HG03095 (cell line): ENCODE data around the gene TRNAU1AP.
"Not testable (repeated sequence)": the region's sequence is repeated elsewhere in the genome, so short reads cannot be mapped to it uniquely, and the experiment has no call there.

ENCODE experiments used
- ATAC-seq: cut with Tn5 transposase; IDR thresholded peaks from one replicate; pipeline ENCODE4 v1.9.1; 2021; ENCODE audit warnings: moderate library complexity; ENCODE audit not compliant: unreplicated experiment

TRNAU1AP gene

DNA sequence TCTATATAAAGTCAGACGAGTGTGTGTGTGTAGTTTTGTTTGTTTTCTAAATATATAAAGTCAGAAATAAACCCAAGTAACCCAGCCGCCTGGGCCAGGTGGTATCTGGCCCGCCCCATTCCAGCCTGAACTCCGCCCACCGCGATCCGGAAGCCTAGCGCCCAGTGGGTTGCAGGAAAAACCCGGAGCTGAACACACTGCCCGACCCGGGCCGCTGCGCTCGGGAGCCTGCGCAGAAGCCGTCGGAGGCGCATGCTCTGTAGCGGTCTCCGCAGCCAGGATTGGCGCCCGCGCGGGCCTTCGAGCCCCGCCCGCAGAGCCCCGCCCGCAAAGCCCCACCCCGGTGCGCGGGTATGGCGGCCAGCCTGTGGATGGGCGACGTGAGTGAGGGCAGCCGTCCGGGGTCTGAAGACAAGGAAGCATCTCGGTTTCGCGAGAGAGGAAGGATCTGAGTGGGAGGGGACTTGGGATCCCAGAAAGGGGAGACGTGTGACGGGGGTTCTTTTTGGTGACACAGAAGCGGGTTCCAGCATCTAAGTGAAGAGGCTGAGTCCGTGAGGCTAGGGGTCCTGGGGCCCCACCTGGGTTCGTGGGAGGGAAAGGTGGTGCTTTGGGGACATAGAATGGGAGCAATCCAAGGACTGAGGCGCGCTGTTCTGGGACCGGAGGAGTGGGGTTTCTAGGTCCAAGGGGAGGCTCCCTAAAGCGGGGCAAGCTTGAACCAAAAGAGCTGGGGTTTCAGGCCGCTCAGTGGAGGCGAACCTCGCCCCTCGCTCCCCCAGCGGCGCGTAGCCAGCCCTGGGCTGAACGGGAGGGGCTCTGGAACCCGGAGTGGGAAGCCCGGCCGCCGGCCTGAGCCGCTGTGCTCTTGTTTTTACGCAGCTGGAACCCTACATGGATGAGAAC lies at the start of gene TRNAU1AP:
TRNAU1AP (plus strand) TSS at position 328 of the 906 bp plus-strand sequence; CDS start at position 354, 26 bp downstream.
- peak; percentile 77 for ATAC-seq

DNA sequence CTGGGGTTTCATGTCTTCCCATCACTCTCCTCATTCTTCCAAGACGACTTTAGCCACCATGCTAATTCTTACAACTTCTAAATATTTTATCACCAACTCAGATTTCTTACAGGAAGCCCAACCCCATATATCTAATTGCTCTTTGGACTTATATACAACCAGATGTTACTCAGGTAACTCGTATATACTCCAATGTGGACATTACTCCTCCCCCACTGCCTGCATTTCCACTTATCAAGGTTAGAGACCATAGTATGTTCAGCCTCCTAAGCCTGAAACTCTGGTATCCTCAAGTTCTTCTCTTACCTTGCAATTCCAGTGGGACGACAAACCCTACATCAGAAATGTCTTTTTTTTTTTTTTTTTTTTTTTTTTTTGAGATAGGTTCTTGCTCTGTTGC lies 49.8 kb upstream of the TRNAU1AP start:
- ATAC-seq: no peak

DNA sequence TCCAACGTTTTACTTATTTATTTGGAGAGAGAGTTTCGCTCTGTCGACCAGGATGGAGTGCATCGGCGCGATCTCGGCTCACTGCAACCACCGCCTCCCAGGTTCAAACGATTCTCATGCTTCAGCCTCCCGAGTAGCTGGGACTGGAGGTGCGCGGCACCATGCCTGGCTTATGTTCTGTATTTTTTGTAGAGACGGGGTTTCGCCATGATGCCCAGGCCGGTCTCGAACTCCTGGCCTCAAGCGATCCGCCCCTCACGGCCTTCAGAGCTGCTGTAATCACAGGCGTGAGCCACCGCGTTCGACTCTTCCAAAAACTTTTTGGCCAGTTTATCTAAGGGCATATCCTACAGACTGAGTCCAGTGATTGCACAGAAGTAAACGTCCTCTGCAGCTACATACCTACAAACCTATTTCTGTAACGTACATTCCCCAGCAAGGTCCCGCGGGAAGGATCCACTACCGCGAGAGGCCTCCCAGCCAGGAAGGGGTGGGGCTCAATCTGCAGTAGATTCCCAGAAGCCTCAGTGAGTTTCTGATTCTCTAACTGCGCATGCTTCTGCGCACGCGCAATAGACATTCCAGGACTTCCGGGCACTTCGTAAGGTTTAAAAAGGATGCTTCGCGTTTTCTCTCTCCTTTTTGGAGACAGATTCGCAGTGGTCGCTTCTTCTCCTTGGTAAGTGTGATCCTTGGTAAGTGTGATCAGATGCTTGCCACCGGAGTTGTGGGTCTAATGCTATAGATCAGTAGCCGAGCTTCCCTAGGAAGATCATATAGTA lies 47.3 kb upstream of the TRNAU1AP start, which contains the start of gene RCC1:
RCC1 (plus strand) TSS at position 638 of the 782 bp plus-strand sequence. CDS start 23,824 bp downstream, outside the sequence.
- ATAC-seq: peak; percentile 74

DNA sequence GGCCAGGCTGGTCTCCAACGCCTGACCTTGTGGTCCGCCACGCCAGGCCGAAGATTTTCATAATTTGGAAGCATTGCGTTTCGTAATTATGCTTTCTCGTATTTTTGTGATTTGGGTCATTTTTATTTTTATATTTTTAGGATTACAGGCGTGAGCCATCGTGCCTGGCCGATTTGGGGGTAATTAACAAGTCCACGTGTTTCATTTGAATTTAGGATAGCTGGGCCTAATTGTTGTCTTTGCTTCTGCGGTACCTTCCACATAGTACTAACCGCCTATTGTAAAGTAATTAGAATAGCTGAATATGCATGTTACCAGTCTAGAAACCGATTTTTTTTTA lies 46.0 kb upstream of the TRNAU1AP start:
- no peak for ATAC-seq

DNA sequence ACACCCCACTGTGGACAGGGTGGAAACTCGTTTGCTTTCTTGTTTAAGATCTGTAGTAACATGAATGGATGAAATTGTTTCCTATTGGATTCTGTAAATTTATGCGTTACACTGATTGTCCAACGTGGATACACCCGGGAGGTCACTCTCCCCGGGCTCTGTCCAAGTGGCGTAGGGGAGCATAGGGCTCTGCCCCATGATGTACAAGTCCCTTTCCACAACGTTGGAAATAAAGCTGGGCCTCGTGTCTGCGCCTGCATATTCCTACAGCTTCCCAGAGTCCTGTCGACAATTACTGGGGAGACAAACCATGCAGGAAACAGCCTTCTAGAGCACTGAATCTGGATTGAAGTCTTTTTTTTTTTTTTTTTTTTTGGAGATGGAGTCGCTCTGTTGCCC lies 45.6 kb upstream of the TRNAU1AP start:
- no peak for ATAC-seq

DNA sequence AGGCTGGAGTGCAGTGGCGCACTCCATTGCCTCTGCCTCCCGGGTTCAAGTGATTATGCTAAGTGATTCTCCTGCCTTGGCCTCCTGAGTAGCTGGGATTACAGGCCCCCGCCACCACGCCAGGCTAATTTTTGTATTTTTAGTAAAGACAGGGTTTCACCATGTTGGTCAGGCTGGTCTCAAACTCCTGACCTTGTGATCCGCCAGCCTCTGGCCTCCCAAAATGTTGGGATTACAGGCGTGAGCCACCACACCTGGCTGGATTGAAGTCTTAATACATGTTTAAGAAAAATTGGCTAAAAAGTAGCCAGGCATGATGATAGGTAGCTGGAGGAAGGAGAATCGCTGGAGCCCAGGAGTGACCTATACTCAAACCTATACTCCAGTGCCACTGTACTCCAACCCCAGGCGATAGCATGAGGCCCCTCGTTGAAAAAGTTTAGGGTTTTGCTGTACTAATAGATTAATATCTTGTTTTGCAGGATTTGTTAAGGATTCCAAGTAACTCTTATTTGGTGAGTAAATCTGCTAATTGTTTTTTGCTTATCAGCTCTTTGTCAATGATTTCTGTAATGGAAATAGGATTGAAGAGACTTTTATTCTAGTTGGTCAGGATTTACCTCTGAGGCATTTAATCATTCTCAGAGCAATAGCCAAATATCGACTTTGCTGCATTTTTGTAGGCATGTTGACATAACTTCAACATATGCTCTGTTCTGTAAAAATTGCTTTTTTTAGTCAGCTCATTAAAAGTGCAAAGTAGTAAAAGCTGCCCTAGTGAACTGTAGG lies 45.0 kb upstream of the TRNAU1AP start:
- no peak for ATAC-seq

DNA sequence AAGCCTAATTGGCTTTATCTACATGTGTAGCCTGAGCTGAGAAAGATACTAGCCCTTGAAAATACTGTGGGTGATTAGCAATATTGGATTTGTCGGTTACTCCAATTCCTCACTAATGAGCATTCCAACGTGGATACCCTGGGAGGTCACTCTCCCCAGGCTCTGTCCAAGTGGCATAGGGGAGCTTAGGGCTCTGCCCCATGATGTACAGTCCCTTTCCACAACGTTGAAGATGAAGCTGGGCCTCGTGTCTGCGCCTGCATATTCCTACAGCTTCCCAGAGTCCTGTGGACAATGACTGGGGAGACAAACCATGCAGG lies 44.5 kb upstream of the TRNAU1AP start:
- ATAC-seq: no peak

DNA sequence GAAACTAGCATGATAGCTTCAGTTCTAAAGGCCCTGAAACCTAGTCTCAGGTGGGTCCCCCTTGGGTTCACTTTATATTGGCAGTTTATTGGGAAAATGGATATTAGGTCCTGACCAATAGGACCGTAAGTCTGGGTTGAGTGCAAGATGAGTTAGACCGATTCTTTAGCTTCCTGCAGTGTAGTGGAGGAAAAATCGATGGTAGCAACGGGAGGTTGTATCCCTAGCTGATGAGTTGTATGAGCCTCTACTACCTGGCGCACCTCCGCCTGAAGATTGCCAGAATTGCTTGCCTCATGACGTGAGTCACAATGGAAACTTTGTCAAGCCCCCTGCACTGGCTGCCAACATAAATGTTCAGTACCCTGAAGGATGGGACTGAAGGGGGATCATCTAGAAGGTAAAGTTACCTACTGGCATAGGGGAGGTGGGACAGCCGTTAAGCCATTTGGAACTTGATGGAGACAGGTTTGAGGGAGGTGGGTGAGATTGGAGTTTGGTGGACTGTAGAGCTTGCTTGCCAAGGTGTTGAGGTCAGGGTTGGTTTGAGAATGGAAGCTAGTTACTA lies 43.1 kb upstream of the TRNAU1AP start:
- ATAC-seq: no peak

DNA sequence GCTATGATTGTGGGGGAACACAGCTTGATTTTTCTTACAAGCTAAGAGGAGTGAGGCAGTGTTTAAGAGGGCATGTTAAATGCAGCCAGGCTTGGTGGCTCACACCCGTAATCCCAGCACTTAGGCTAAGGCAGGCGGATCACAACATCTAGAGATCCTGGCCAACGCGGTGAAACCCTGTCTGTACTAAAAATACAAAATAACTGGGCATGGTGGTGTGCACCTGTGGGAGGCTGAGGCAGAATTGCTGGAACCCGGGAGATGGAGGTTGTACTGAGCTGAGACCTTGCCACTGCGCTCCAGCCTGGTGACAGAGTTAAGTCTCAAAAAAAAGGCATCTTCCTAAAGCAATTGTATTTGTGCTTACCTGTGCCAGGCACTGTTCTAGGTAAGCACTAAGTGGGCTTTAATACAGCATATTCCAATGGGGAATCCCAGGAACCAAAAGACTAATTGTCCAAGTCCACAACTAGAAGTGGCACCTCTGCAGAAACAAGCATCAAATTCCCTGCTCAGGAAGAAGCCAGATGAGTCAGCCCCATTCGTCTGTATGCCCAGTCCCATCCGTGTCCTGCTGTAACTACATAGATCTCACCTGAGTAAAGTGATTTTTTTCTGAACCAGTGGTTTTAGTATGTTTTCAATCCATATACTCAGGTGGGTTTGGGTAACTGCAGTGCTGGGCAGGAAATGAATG lies 42.5 kb upstream of the TRNAU1AP start:
- ATAC-seq: no peak

DNA sequence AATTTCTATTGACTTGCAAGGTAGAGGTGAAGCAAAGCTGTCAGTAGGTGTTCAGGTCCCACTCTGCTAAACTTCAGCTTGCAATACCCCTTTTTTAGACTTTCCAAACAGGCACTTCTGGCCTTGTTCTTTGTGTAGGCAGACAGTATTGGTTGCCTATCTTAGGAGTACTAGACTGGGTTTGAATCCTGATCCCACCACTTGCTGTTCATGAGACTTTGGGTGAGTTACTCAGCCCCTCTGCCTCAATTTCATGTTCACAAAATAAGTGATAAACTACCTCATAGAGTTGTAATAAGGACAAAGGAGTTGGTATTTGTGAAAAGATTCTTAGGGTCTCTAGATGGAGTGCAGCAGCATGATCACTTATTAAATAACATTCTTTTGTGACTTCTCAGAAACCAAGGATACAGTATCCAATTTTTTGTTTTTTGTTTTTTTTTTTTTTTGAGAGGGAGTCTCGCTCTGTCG lies 41.9 kb upstream of the TRNAU1AP start:
- ATAC-seq: no peak

DNA sequence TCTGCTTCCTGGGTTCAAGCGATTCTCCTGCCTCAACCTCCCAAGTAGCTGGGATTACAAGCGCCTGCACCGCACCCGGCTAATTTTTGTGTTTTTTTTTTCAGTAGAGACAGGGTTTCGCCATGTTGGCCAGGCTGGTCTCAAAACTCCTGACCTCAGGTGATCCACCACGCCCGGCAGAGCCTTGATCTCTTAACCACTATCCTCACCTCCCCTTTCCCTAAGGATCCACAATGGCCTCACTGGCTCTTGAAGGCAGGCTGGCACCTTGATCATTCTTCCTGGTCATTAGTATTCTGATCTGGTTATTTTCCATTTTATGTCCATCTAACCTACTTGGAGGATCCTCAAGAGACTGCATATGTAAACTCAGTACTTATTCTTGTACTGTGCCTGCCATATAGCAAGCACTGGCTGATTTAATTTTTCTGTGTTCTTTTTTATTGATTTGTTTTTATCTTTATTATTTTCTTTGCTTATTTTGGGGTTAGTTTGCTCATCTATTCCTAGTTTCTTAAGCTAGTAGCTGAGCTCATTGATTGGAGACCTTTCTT lies 40.8 kb upstream of the TRNAU1AP start:
- ATAC-seq: no peak

DNA sequence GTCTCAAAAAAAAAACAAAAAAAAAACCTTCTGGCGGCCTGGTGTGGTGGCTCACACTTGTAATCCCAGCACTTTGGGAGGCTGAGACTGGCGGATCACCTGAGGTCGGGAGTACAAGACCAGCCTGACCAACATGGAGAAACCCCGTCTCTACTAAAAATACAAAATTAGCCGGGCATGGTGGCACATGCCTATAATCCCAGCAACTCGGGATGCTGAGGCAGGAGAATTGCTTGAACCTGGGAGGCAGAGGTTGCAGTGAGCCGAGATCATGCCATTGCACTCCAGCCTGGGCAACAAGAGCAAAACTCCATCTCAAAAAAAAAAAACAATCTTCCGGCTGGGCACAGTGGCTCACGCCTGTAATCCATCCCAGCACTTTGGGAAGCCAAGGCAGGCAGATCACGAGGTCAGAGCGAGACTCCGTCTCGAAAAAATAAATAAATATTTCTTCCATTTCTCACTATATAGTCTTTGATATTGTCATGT lies 38.4 kb upstream of the TRNAU1AP start:
- not testable (repeated sequence) for ATAC-seq

DNA sequence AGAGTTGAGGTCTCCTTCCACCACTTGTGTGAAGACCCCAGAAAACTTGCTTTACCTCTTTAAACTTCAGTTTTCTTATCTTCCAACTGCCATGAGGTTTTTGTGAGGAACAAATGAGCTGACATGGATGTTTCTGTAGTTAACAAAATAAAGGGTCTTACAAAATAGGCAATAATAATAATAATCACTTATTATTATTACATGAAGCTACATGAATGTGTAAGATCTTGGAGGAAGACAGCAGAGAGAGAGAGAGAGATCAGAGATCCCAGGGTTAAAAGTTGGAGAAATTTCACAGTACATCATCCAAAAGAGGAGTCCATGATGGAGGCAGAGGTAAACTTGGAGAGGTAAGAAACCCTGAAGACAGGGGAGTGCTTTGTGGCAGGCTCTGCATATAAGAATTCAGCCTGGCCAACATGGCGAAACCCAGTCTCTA lies 36.3 kb upstream of the TRNAU1AP start:
- ATAC-seq: no peak

DNA sequence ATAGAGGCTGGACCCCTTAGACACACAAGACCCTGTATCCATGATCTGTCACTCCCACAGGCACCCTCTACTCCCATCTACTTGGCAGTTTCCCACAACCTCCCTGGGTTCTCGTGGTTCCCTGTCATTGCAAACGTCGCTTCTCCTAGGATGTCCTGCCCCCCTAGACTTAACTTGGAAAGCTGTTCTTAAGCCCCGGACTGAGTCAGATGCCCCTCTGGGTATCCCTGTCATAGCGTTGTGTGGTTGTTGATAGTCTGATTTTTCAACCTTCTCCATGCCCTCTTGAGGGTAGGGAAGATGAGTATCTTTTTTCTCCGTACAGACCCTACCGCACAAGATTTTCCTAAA lies 35.3 kb upstream of the TRNAU1AP start:
- no peak for ATAC-seq

DNA sequence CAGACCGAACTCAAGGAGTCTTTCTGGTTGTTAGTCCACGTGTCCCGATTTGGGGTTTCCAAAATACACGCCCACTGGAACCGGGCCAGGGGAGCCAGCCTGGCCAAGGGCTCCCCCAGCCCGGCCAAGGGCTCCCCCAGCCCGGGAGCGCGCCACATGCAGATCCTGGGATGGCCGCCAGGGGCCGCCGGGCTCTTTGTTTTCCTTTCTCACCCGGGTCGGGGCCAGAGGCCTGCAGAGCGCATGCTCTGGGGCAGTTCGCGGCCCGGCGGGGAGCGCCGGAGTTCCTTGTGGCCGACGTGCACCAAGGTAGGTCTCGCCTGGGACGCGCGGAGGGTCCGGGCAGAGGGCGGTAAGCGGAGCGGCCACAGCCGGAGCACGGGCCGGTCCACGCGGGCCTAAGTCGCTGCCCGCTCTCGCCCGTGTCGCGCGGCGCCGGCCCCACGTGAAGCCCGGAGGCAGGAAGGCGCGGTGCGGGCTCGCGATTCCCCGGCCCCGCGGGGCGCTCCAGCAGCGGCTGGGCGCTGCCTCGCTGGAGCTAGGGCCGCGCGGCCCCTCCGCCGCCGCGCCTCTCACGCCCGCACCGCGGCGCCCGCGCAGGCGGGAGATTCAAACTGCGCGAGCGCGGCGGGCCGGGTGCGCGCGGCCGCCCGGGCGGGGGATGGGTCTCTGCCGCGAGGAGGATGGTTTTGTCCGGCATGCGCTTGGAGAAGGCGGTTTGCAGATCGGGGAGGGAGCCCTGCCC lies 34.7 kb upstream of the TRNAU1AP start:
- ATAC-seq: peak; percentile 63

DNA sequence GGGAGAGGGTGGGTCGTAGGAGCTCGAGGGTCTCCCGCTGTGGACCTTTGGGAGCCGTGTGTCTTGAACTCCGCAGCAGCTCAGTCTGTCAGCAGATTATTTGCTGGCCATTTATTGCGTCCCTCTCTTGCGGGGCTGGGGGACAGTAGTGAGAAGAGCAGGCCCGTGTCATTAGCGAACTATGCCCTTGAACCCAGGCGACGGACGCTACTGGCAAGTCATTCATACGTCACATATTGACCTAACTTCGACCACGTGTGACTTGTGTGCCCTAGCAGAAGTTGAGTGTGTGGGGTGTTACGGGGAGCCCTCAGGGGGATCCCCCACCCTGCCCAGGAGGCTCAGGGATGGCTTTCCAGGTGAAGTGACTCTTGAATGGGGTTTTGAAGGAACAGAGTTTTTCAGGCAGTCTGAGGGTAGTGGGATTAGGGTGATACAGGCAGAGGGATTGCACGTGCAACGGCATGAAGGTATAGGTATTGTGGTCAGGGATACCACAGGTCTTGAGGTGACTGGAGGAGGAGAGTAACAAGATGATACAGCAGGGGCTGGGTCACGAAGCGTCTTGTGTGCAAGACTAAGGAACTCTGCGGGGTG lies 34.0 kb upstream of the TRNAU1AP start:
- peak; percentile 12 for ATAC-seq

DNA sequence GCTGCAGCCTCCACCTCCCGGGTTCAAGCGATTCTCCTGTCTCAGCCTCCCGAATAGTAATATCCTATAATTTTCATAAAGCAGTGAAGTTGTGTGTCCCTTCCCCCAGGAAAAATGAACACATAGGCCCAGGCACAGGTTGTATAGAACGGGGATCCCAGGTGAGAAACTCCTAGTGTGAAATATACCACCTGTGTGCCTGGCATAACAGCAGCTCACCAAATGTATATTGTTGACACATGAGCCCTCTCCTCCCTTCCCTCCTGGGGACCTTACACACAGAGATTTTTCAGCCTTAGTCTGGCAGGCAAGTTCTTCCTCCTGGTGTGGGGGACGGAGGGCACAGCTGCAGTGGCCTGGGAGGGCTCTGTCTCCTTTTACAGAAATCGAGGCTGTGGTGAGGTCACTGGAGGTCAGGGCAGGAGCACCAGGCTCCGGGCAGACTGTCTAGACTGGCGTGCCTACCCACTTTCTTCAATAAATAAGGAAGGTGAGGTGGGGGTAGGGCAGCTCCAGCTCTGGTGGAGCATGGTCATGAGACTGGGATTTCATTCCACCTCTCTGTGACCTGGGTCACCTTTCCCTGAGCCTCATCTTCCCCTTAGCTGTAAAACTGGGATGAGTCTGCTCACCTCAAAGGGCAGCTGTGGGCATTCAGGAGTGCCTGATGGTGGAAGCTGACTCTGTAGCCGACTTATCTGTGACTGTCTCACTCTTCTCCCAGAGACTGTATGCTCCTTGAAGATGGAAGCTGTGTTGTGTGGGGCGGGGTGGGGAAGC lies 32.7 kb upstream of the TRNAU1AP start:
- no peak for ATAC-seq

DNA sequence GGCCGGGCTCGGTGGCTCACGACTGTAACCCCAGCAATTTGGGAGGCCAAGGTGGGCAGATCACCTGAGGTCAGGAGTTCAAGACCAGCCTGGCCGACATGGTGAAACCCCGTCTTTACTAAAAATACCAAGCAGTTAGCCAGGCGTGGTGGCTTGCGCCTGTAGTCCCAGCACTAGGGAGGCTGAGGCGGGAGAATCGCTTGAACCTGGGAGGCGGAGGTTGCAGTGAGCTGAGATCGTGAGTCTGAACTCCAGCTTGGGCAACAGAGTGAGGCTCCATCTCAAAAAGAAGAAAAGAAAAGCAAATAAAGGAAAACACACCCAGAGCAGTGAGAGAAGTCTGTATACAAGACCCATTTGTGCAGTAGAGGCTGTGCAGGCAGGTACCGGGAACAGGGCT lies 32.1 kb upstream of the TRNAU1AP start:
- ATAC-seq: not testable (repeated sequence)
